ENCODE measurements around the gene RALGDS. TPM values are rescaled to one million over a fixed set of nuclear protein-coding genes. Genes with fewer than 3 reads are reported as not detected.

The RALGDS gene
- total and polyA plus RNA-seq, 2 of the 13 experiments (the other 11 are each of a cell fraction or from before 2014, with no cell fraction given), result 12.9 to 25.5 TPM

DNA sequence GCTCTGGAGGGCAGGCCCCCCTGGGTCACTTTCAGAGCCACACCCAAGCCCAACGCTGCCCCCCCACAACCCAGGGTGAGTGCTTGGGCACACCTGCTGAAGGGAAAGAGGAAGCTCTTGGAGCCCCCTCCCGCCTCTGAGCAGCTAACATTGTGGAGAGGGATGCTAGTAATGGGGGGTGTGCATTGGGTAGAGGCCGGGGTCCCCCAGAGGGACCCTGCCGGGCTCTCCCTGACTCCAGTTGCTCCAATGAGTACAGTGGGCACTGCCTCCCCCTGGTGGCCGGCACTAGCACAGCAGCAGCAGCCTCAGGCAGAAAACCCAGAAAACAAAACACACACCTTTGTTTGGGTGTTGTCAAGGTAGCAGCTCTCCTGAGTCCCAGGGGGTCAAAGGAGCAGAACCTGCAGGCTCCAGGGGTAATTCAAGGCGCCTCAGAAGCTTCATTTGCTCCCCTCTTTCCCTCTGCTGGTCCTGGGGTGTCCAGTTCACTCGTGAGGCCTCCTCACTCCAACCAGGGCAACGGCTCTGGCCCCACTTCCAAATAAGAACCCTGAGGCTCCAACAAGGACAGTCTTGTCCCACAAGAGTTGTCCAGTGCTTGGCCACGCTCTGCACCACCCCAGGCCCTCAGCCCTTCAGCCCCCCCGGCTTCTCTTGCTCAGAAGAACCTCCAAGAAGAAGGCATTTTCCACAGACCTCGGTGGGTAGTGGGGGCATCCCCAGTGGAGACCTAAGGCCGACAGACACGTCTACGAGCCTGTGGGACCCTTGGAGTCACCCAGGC, 26.6 kb upstream of the RALGDS start (continued):
- TF ChIP-seq, protein P1, sequence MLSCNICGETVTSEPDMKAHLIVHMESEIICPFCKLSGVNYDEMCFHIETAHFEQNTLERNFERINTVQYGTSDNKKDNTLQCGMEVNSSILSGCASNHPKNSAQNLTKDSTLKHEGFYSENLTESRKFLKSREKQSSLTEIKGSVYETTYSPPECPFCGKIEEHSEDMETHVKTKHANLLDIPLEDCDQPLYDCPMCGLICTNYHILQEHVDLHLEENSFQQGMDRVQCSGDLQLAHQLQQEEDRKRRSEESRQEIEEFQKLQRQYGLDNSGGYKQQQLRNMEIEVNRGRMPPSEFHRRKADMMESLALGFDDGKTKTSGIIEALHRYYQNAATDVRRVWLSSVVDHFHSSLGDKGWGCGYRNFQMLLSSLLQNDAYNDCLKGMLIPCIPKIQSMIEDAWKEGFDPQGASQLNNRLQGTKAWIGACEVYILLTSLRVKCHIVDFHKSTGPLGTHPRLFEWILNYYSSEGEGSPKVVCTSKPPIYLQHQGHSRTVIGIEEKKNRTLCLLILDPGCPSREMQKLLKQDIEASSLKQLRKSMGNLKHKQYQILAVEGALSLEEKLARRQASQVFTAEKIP (CRISPR knock-in tag; IDR thresholded peaks at IDR 0.05; ENCODE audit: borderline replicate concordance), result no peak
- no peak for TF ChIP-seq CC2D1A (CRISPR knock-in tag; IDR thresholded peaks at IDR 0.05)
- TF ChIP-seq, protein P2, sequence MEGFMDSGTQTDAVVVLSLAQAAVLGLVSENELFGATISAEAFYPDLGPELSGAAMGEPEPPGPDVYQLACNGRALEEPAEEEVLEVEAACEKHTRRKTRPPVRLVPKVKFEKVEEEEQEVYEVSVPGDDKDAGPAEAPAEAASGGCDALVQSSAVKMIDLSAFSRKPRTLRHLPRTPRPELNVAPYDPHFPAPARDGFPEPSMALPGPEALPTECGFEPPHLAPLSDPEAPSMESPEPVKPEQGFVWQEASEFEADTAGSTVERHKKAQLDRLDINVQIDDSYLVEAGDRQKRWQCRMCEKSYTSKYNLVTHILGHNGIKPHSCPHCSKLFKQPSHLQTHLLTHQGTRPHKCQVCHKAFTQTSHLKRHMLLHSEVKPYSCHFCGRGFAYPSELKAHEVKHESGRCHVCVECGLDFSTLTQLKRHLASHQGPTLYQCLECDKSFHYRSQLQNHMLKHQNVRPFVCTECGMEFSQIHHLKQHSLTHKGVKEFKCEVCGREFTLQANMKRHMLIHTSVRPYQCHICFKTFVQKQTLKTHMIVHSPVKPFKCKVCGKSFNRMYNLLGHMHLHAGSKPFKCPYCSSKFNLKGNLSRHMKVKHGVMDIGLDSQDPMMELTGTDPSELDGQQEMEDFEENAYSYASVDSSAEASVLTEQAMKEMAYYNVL (CRISPR knock-in tag; IDR thresholded peaks at IDR 0.05; ENCODE audit: borderline replicate concordance), result no peak
- TF ChIP-seq, protein P3, sequence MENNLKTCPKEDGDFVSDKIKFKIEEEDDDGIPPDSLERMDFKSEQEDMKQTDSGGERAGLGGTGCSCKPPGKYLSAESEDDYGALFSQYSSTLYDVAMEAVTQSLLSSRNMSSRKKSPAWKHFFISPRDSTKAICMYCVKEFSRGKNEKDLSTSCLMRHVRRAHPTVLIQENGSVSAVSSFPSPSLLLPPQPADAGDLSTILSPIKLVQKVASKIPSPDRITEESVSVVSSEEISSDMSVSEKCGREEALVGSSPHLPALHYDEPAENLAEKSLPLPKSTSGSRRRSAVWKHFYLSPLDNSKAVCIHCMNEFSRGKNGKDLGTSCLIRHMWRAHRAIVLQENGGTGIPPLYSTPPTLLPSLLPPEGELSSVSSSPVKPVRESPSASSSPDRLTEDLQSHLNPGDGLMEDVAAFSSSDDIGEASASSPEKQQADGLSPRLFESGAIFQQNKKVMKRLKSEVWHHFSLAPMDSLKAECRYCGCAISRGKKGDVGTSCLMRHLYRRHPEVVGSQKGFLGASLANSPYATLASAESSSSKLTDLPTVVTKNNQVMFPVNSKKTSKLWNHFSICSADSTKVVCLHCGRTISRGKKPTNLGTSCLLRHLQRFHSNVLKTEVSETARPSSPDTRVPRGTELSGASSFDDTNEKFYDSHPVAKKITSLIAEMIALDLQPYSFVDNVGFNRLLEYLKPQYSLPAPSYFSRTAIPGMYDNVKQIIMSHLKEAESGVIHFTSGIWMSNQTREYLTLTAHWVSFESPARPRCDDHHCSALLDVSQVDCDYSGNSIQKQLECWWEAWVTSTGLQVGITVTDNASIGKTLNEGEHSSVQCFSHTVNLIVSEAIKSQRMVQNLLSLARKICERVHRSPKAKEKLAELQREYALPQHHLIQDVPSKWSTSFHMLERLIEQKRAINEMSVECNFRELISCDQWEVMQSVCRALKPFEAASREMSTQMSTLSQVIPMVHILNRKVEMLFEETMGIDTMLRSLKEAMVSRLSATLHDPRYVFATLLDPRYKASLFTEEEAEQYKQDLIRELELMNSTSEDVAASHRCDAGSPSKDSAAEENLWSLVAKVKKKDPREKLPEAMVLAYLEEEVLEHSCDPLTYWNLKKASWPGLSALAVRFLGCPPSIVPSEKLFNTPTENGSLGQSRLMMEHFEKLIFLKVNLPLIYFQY (CRISPR knock-in tag; IDR thresholded peaks at IDR 0.05; ENCODE audit: borderline replicate concordance), result no peak
- TF ChIP-seq, protein P4, sequence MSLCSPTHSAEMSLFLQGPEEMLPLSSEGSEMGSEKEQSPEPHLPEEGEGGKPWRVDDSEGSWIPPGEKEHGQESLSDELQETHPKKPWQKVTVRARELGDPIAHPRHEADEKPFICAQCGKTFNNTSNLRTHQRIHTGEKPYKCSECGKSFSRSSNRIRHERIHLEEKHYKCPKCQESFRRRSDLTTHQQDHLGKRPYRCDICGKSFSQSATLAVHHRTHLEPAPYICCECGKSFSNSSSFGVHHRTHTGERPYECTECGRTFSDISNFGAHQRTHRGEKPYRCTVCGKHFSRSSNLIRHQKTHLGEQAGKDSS (CRISPR knock-in tag; IDR thresholded peaks at IDR 0.05; ENCODE audit: borderline replicate concordance, low read depth), result no peak; the same call in 1 of the 2 replicates
- TF ChIP-seq ZNF703 (CRISPR knock-in tag; IDR thresholded peaks at IDR 0.05; ENCODE audit: borderline replicate concordance), result no peak
- no peak for TF ChIP-seq ZNF354B (CRISPR knock-in tag; IDR thresholded peaks at IDR 0.05)
- peak; percentile 27; the same call in 1 of the 2 replicates for TF ChIP-seq SALL1 (CRISPR knock-in tag; IDR thresholded peaks at IDR 0.05)
- no peak for TF ChIP-seq ZNF878 (CRISPR knock-in tag; IDR thresholded peaks at IDR 0.05)
- TF ChIP-seq ZNF180 (CRISPR knock-in tag; IDR thresholded peaks at IDR 0.05; ENCODE audit: borderline replicate concordance, low read depth), result no peak
- TF ChIP-seq HOXA5 (CRISPR knock-in tag; IDR thresholded peaks at IDR 0.05), result no peak
- TF ChIP-seq, protein P5, sequence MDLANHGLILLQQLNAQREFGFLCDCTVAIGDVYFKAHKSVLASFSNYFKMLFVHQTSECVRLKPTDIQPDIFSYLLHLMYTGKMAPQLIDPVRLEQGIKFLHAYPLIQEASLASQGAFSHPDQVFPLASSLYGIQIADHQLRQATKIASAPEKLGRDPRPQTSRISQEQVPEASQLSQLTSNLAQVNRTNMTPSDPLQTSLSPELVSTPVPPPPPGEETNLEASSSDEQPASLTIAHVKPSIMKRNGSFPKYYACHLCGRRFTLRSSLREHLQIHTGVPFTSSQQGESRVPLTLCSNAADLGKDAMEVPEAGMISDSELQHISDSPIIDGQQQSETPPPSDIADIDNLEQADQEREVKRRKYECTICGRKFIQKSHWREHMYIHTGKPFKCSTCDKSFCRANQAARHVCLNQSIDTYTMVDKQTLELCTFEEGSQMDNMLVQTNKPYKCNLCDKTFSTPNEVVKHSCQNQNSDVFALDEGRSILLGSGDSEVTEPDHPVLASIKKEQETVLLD (CRISPR knock-in tag; IDR thresholded peaks at IDR 0.05; ENCODE audit: low read depth), result no peak
- TF ChIP-seq ZNF782 (CRISPR knock-in tag; IDR thresholded peaks at IDR 0.05; ENCODE audit: borderline replicate concordance), result no peak
- TF ChIP-seq ZNF253 (CRISPR knock-in tag; IDR thresholded peaks at IDR 0.05; ENCODE audit: borderline replicate concordance), result no peak
- peak; percentile 39 for TF ChIP-seq KDM2A (CRISPR knock-in tag; IDR thresholded peaks at IDR 0.05; ENCODE audit: borderline replicate concordance, low read depth)
- TF ChIP-seq, protein P6, sequence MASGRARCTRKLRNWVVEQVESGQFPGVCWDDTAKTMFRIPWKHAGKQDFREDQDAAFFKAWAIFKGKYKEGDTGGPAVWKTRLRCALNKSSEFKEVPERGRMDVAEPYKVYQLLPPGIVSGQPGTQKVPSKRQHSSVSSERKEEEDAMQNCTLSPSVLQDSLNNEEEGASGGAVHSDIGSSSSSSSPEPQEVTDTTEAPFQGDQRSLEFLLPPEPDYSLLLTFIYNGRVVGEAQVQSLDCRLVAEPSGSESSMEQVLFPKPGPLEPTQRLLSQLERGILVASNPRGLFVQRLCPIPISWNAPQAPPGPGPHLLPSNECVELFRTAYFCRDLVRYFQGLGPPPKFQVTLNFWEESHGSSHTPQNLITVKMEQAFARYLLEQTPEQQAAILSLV (CRISPR knock-in tag; IDR thresholded peaks at IDR 0.05; ENCODE audit: borderline replicate concordance), result 0 out of 2 replicates have a peak, but pooled peaks have one; percentile 21
